ENCODE data around the gene GNLY. TPM values are rescaled to one million over a fixed set of nuclear protein-coding genes. Genes with fewer than 3 reads are reported as not detected.
"Not testable (repeated sequence)": the region's sequence is repeated elsewhere in the genome, so short reads cannot be mapped to it uniquely, and the experiment has no call there.

GNLY gene
- total RNA-seq, 1 donor from 2014 or later = 18.5 TPM

- Histone ChIP-seq H3K4me3 (peak overlapping the region; percentile 45), H3K36me3 (peaks cover 22% of the 10 kb centered on the region), H3K27me3 (no peaks in the 10 kb centered on the region), H3K9me3 (no peaks in the 10 kb centered on the region), H3K4me1 (peaks cover 21% of the 10 kb centered on the region), H3K27ac (peak overlapping the region; percentile 92)
- TF ChIP-seq, protein P1, sequence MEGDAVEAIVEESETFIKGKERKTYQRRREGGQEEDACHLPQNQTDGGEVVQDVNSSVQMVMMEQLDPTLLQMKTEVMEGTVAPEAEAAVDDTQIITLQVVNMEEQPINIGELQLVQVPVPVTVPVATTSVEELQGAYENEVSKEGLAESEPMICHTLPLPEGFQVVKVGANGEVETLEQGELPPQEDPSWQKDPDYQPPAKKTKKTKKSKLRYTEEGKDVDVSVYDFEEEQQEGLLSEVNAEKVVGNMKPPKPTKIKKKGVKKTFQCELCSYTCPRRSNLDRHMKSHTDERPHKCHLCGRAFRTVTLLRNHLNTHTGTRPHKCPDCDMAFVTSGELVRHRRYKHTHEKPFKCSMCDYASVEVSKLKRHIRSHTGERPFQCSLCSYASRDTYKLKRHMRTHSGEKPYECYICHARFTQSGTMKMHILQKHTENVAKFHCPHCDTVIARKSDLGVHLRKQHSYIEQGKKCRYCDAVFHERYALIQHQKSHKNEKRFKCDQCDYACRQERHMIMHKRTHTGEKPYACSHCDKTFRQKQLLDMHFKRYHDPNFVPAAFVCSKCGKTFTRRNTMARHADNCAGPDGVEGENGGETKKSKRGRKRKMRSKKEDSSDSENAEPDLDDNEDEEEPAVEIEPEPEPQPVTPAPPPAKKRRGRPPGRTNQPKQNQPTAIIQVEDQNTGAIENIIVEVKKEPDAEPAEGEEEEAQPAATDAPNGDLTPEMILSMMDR (IDR thresholded peaks at IDR 0.05) = no peak
- DNase-seq (peak; percentile 75), ATAC-seq (peak; percentile 1)
- intact Hi-C loops (cut with DNase I) = no loop called here
These were observed 27.5 kb upstream of the GNLY start for GRCh38 chr2:85666435-85667316.

DNA sequence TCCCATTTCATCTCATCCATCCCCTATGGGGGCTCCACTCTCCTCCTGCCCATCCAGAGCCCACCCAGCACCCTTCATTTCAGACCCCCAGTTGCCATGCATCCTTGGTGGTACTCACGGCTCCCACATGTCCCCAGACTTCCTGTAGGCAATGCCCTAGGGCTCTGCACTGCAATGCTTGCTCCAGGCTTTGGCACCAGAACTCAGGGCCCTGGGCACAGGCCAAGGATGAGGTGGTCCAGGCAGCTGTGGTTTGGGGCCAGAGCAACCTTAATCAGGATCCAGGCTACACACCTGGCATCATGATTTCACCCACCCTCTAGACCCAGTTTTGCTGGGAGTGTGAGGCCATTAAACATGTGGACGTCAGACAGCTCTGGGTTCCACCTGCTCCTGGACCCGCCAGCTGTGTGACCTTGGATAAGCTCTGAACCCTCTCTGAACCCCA lies 26.6 kb upstream of the GNLY start:
- DNase-seq (no peak), ATAC-seq (no peak)
- Histone ChIP-seq H3K4me3 (peak overlapping the region; percentile 45), H3K27ac (peak overlapping the region; percentile 92), H3K27me3 (no peaks in the 10 kb centered on the region), H3K36me3 (peaks cover 22% of the 10 kb centered on the region), H3K4me1 (peaks cover 12% of the 10 kb centered on the region), H3K9me3 (no peaks in the 10 kb centered on the region)
- TF ChIP-seq, protein P1 (IDR thresholded peaks at IDR 0.05) = no peak
- intact Hi-C loops (cut with DNase I) = no loop called here

DNA sequence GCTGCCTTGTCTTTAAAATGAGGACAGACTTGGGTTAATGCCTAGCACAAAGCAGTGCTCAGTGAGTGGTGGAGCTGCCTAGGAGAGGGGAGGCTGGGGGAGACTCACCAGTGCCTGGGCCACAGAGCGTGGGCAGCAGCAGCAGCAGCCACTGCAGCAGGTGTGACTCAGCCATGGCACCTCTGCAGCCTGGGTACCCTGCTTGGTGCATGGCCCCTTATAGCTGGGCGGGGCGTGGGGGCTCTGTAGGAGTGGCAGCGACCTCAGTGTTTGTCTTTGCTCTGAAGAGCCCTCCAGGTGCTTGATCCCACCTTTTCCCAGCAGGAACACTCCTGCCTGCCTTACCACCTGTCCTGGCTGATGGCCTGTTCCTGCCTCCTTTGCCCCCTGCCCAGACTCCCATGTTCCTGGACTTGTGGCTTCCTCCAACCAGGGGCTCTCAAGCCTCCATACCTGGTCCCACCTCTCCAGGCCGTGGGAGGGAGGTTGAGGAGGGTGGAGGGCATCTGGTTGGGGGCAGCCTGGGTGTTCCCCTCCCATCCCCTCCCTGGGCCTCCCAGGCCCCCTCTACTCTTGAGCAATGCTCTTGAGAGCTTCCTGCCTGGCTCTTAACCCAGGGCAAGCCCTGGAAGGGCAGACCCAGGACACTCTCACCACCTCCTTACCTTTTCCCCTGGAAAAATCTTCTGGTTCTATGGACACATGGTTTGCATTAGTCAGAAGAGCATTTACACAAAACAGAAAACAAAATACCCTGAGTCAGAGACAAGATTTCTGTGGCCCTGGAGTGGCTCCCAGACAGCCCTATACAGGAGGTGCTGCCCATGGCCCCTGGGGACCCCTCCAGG lies 25.9 kb upstream of the GNLY start, which contains the start of gene SFTPB:
Gene SFTPB, minus strand, starts transcription at position 191 of the 848 bp plus-strand sequence. Its CDS starts 16 bp downstream, at position 175.
- no peaks in the 10 kb centered on the region for H3K27me3 ChIP-seq
- peak; percentile 93 for DNase-seq
- intact Hi-C loops (cut with DNase I) = no loop called here
- peaks cover 18% of the 10 kb centered on the region for H3K36me3 ChIP-seq
- H3K4me1 ChIP-seq = peaks cover 9% of the 10 kb centered on the region
- peak within 1 kb of the TSS; percentile 92 for H3K27ac ChIP-seq
- H3K9me3 ChIP-seq = no peaks in the 10 kb centered on the region
- TF ChIP-seq, protein P1 (IDR thresholded peaks at IDR 0.05) = no peak
- peak; percentile 73 for ATAC-seq
- H3K4me3 ChIP-seq = peak within 1 kb of the TSS; percentile 45

DNA sequence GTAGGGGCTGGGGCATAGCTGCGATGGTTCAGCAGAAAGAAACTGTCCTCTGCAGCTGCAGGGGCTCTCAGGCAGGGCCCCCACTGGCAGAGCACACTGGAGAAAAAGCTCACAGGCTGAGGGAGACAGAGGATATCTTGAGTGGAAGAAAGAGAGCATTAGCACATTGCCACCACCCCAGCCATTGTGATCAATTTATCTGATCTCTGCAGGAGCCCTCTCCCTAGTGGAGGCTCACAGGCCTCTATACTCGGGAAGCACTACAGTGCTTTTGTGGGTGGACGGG lies 25.4 kb upstream of the GNLY start:
- ATAC-seq (no peak), DNase-seq (no peak)
- intact Hi-C loops (cut with DNase I) = no loop called here
- Histone ChIP-seq H3K4me3 (no peak overlapping the region), H3K9me3 (no peaks in the 10 kb centered on the region), H3K36me3 (peaks cover 13% of the 10 kb centered on the region), H3K27me3 (no peaks in the 10 kb centered on the region), H3K4me1 (peaks cover 10% of the 10 kb centered on the region), H3K27ac (peak overlapping the region; percentile 92)
- TF ChIP-seq, protein P1 (IDR thresholded peaks at IDR 0.05) = no peak

DNA sequence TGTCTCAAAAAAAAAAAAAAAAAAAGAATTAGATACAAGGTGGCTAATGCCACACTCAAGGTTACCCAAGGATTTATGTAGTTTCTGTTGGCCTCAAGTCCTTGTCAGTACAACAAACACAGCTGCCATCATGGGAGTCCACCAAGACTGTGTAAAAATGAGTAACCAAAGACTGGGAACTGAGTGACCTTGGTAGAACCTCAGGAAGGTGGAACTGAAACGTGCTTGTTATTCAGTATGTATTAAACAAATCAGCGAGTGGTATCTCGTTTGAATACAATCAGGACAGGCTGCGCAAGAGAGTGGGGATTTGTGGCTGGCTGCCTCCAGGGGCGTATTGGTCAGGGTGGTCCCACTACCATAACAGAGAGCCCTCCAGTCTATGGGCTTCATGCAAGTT lies 24.6 kb upstream of the GNLY start:
- DNase-seq (no peak), ATAC-seq (no peak)
- H3K27ac ChIP-seq = peak overlapping the region; percentile 92
- no peaks in the 10 kb centered on the region for H3K27me3 ChIP-seq
- TF ChIP-seq, protein P1 (IDR thresholded peaks at IDR 0.05) = no peak
- H3K4me3 ChIP-seq = no peak overlapping the region
- H3K4me1 ChIP-seq = peaks cover 14% of the 10 kb centered on the region
- intact Hi-C loops (cut with DNase I) = no loop called here
- H3K36me3 ChIP-seq = peaks cover 13% of the 10 kb centered on the region
- no peaks in the 10 kb centered on the region for H3K9me3 ChIP-seq

GRCh38 chr2:85670416-85670815 lies 23.7 kb upstream of the GNLY start:
- H3K9me3 ChIP-seq; H3K27me3 ChIP-seq; ATAC-seq; H3K4me3 ChIP-seq; DNase-seq; H3K27ac ChIP-seq; H3K36me3 ChIP-seq; intact Hi-C loops (cut with DNase I): not testable (repeated sequence)
- H3K4me1 ChIP-seq = peaks cover 17% of the 10 kb centered on the region

All from upper lobe of right lung (tissue), 1 donor.